ENCODE data around the gene MT1A. TPM values are rescaled to one million over a fixed set of nuclear protein-coding genes. Genes with fewer than 3 reads are reported as not detected.
"Not testable (repeated sequence)": the region's sequence is repeated elsewhere in the genome, so short reads cannot be mapped to it uniquely, and the experiment has no call there.

Gene MT1A
- total RNA-seq, 1 experiment from 2014 or later = not detected

DNA sequence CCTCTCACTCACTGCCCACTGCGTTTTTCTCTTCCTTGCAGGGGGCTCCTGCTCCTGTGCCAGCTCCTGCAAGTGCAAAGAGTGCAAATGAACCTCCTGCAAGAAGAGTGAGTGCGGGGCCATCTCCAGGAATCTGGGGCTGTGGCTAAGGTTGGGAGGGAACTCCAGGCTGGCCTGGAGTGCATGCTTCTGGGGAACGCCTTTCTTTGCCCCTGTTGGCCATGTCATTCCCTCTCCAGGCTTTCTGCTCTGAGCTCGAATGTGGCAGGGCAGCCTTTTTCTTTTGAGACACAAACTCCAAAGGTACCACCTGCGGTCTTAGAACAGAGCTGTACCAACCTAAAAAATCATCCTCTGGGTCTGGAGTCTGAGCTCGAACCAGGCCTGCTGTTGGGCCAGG lies 20.3 kb upstream of the MT1A start:
- Histone ChIP-seq H3K4me3 (no peak overlapping the region), H3K9me3 (replicated peaks) (no peaks in the 10 kb centered on the region), H3K4me1 (no peaks in the 10 kb centered on the region), H3K27me3 (peaks cover 15% of the 10 kb centered on the region), H3K27ac (no peak overlapping the region), H3K36me3 (no peaks in the 10 kb centered on the region)
- DNase-seq = no peak

DNA sequence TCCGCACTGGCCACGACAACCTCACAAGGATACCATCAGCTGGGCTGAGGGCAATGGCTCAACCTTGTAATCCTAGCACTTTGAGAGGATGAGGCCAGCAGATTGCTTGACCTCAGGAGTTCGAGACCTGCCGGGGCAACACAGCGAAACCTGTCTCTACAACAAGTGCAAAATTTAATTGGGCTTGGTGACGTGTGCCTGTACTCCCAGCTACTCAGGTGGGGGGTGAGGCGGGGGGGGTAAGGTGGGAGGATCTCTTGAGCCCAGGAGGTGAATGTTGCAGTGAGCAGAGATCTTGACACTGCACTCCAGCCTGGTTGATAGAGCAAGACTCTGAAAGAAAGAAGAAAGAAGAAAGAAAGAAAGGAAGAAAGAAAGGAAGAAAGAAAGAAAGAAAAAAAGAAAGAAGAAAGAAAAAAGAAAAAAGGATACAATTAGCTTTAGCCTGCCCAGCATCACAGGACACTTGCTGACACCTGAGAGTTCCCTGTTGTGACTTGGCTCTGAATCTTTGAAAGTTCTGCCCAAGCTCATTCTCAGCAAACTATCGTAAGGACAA lies 18.0 kb upstream of the MT1A start:
- Histone ChIP-seq H3K27me3 (peaks cover 15% of the 10 kb centered on the region), H3K9me3 (replicated peaks) (no peaks in the 10 kb centered on the region), H3K4me3 (no peak overlapping the region), H3K27ac (no peak overlapping the region), H3K4me1 (no peaks in the 10 kb centered on the region), H3K36me3 (no peaks in the 10 kb centered on the region)
- no peak for DNase-seq

DNA sequence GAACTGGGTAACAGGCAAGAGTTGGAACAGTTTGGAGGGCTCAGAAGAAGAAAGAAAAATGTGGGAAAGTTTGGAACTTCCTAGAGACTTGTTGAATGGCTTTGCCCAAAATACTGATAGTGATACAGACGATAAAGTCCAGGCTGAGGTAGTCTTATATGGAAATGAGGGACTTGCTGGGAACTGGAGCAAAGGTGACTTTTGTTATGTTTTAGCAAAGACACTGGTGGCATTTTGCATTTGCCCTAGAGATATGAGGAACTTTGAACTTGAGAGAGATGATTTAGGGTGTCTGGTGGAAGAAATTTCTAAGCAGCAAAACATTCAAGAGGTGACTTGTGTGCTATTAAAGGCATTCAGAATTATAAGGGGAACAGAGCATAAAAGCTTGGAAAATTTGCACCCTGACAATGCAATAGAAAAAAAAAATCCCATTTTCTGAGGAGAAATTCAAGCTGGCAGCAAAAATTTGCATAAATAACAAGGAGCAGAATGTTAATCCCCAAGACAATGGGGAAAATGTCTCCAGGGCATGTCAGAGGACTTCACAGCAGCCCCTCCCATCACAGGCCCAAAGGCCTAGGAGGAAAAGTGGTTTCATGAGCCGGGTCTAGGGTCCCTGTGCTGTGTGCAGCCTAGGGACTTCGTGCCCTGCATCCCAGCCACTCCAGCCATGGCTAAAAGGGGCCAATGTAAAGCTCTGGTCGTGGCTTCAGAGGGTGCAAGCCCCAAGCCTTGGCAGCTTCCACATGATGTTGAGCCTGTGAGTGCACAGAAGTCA lies 16.6 kb upstream of the MT1A start:
- not testable (repeated sequence) for DNase-seq; H3K27ac ChIP-seq; H3K4me1 ChIP-seq; H3K9me3 ChIP-seq (replicated peaks); H3K4me3 ChIP-seq; H3K36me3 ChIP-seq
- H3K27me3 ChIP-seq = peaks cover 15% of the 10 kb centered on the region

DNA sequence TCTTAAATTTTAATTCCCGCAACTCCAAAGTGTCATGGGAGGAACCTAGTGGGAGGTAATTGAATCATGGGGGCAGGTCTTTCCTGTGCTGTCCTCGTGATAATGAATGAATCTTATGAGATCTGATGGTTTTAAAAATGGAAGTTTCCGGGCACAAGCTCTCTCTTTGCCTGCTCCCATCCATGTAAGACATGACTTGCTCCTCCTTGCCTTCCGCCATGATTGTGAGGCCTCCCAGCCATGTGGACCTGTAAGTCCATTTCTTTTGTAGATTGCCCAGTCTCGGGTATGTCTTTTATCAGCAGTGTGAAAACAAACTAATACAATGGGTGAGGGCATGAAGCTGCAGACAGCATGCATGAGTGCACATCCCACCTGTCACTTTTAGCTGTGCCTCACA lies 15.3 kb upstream of the MT1A start:
- not testable (repeated sequence) for H3K36me3 ChIP-seq; H3K27ac ChIP-seq; H3K4me1 ChIP-seq; DNase-seq; H3K9me3 ChIP-seq (replicated peaks); H3K4me3 ChIP-seq
- H3K27me3 ChIP-seq = peaks cover 15% of the 10 kb centered on the region

DNA sequence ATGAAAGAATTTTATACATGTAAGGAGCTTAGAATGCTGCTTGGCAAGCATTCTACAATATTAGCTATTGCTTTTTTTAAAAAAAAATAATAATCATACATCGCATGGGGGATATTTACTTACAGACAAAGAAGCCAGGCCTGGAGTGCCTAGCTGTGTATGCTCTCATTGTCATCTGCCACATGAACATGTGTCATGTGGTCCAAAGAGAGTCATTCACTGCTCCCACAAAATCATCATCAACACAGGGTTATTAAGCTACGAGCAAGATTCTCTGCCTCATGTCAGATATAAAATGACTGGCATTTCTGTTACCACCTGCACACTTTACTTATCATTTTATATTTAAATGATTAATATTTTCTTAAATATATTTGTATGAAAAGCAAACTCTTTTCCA lies 14.8 kb upstream of the MT1A start:
- Histone ChIP-seq H3K27me3 (peaks cover 11% of the 10 kb centered on the region), H3K9me3 (replicated peaks) (no peaks in the 10 kb centered on the region), H3K36me3 (no peaks in the 10 kb centered on the region), H3K4me1 (0 out of 2 replicates have a peak, but pooled peaks cover 2% of the 10 kb centered on the region), H3K4me3 (no peak overlapping the region), H3K27ac (no peak overlapping the region)
- DNase-seq = no peak

DNA sequence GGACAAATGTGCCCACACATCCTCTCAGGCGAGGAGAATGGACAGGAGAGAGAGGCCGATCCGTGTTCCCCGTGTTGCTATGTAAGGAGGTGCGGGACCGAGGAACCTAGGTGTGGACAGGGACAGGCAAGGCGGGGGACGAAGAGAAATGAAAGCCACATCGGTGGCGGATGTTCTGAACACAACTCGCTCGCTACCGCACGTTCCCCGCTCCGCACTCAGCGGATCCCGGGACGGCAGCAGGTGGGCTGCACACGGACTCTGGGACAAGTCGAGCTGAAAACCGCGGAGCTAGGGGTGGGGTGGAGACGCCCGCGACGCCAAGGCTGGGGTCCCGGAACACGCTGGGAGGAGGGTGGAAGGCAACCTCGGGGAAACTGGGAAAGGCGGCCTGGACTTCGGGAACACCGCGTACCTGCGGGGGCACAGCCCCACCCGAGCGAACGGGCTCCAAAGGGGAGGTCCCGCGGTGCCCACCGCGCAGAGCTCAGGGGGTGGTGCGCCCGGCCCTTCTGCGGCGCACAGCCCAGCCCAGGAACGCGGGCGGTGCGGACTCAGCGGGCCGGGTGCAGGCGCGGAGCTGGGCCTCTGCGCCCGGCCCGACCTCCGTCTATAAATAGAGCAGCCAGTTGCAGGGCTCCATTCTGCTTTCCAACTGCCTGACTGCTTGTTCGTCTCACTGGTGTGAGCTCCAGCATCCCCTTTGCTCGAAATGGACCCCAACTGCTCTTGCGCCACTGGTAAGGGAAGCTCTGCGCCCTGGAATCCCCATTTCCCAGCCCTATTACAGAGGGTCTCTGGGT lies 13.1 kb upstream of the MT1A start, which contains the start of gene MT1E:
Gene MT1E, plus strand, starts transcription at position 642 of the 803 bp plus-strand sequence. Its CDS starts 71 bp downstream, at position 713.
- no peaks in the 10 kb centered on the region for H3K36me3 ChIP-seq
- H3K9me3 ChIP-seq (replicated peaks) = no peaks in the 10 kb centered on the region
- no peak for DNase-seq
- H3K27me3 ChIP-seq = no peaks in the 10 kb centered on the region
- no peak within 1 kb of the TSS for H3K27ac ChIP-seq
- H3K4me1 ChIP-seq = 0 out of 2 replicates have a peak, but pooled peaks cover 2% of the 10 kb centered on the region
- H3K4me3 ChIP-seq = no peak within 1 kb of the TSS

DNA sequence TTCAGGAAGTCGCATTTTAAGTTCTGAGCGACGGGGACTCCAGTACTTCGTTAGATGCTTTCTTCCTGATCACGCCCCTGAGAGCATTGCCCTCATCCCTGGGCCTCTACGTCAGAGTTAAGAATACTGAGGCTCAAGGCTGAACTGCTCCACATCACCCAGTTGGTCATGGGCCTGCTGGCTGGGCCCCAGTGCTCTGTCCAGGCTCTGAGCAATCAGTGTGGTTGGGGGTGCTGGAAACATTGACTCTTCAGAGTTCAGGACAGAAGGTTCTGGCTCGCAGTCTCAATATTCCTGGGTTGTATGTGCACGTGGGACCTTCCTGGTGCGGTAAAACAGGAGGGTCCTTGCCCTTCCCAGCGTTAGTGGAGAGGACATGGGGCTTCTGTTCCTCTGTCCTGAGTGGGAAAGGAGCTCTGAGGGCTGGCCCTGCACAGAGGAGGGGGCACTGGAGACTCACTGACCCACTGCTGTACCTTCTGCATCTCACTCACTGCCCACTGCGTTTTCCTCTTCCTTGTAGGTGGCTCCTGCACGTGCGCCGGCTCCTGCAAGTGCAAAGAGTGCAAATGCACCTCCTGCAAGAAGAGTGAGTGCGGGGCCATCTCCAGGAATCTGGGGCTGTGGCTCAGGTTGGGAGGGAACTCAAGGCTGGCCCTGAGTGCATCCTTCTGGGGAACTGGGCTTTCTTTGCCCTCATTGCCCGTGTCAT lies 12.4 kb upstream of the MT1A start:
- no peaks in the 10 kb centered on the region for H3K9me3 ChIP-seq (replicated peaks)
- no peak overlapping the region for H3K4me3 ChIP-seq
- 0 out of 2 replicates have a peak, but pooled peaks cover 2% of the 10 kb centered on the region for H3K4me1 ChIP-seq
- DNase-seq = no peak
- H3K36me3 ChIP-seq = no peaks in the 10 kb centered on the region
- no peak overlapping the region for H3K27ac ChIP-seq
- H3K27me3 ChIP-seq = no peaks in the 10 kb centered on the region

DNA sequence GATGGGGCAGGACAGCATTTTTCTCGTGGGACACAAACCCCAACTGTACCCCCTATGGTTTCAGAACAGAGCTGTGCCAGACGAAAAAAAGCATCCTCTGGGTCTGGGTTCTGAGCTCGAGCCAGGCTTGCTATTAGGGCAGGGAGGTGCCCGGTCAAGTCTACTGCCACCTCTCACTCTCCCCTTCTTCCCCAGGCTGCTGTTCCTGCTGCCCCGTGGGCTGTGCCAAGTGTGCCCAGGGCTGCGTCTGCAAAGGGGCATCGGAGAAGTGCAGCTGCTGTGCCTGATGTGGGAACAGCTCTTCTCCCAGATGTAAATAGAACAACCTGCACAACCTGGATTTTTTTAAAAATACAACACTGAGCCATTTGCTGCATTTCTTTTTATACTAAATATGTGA lies 11.8 kb upstream of the MT1A start:
- Histone ChIP-seq H3K27ac (no peak overlapping the region), H3K9me3 (replicated peaks) (no peaks in the 10 kb centered on the region), H3K4me1 (0 out of 2 replicates have a peak, but pooled peaks cover 2% of the 10 kb centered on the region), H3K27me3 (no peaks in the 10 kb centered on the region), H3K36me3 (no peaks in the 10 kb centered on the region), H3K4me3 (no peak overlapping the region)
- DNase-seq = no peak

DNA sequence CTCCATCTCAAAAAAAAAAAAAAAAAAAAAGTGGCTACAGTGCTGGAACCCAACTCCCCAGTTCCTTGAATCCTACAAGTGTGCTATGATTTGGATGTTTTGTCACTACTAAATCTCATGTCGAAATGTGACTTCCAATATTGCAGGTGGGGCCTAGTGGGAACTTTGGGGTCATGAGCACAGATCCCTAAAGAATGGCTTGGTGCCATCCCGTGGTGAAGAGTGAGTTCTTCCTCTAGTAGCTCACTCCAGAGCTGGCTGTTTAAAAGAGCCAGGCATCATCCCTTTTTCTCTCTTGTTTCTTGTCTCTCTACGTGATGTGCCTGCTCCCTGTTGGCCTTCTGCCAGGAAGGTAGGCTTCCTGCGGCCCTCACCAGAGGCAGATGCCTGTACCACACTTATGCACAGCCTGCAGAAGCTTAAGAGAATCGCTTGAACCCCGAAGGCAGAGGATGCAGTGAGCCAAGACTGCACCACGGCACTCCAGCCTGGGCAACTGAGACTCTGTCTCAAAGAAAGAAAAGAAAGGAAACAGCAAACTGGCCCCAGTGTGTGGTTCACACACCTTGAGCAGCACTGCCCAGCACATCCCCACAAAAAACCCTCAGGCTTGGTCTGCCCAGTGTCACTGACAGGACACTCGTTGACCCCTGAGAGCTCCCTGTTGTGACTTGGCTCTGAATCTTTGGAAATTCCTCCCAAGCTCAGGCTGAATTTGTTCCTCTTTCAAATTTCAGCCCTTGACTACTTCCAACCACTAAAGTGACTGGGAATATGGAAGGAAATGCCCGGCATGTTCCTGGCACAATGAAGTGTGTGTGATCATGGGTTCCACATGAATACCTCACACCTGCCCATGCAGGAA lies 9.7 kb upstream of the MT1A start:
- H3K27ac ChIP-seq = no peak overlapping the region
- 0 out of 2 replicates have a peak, but pooled peaks cover 2% of the 10 kb centered on the region for H3K4me1 ChIP-seq
- no peaks in the 10 kb centered on the region for H3K36me3 ChIP-seq
- peak in 1 of 2 experiments; percentile 18 for DNase-seq
- no peak overlapping the region for H3K4me3 ChIP-seq
- H3K27me3 ChIP-seq = peaks cover 3% of the 10 kb centered on the region
- H3K9me3 ChIP-seq (replicated peaks) = no peaks in the 10 kb centered on the region

DNA sequence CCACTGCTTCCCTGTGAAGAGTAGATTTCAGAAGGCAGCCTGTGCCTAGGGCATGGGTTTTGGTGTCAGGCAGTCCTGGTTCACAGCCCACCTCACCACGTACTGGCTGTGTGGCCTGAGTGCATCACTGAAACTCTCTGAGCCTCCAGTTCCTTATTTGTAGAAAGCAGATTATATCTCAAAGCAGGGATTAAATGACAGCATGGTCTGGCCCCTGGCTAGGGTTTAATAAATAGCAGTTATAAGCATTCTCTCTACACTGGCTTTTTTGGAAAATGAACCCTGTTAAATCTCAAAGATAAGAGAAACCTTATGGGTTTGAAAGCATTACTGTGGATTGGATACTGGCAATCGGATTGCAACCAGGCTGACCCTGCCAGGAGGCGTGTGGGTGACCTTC lies 8.9 kb upstream of the MT1A start:
- Histone ChIP-seq H3K4me3 (no peak overlapping the region), H3K27ac (no peak overlapping the region), H3K4me1 (0 out of 2 replicates have a peak, but pooled peaks cover 2% of the 10 kb centered on the region), H3K9me3 (replicated peaks) (no peaks in the 10 kb centered on the region), H3K36me3 (no peaks in the 10 kb centered on the region), H3K27me3 (peaks cover 3% of the 10 kb centered on the region)
- DNase-seq = no peak

DNA sequence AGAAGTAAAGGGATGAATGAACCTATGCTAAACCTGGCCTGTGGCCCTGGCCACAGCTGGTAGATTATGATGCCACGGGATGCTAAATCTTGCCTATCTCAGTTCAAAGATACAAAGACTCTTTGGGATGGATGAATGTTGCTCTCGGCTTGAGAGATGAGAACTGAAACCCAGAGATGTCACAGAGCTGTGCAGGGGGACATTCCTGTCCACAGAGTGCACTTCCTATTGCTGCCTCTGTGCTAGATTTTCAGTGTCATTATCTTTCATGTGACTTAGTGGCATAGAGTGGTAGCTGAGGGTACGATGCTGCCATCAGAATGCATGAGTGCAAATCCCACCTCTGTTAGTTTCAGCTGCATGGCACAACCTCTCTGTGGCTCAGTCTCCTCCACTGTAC lies 8.3 kb upstream of the MT1A start:
- Histone ChIP-seq H3K9me3 (replicated peaks) (no peaks in the 10 kb centered on the region), H3K36me3 (no peaks in the 10 kb centered on the region), H3K4me3 (no peak overlapping the region), H3K4me1 (0 out of 2 replicates have a peak, but pooled peaks cover 2% of the 10 kb centered on the region), H3K27me3 (peaks cover 3% of the 10 kb centered on the region), H3K27ac (no peak overlapping the region)
- no peak for DNase-seq

DNA sequence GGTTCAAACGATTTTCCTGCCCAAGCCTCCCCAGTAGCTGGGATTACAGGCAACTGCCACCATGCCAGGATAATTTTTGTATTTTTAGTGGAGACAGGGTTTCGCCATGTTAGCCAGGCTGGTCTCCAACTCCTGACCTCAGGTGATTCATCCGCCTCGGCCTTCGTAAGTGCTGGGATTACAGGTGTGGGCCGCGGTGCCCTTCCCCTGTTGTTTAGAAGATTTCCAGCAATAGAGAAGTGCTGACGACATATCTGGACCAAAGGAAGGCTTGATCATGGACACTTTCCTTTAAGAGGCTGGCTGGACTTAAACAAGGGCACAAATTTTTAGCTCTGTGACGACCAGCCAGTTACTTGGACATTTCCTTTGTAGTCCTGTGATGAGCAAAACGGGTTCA lies 7.3 kb upstream of the MT1A start:
- DNase-seq = no peak
- no peaks in the 10 kb centered on the region for H3K9me3 ChIP-seq (replicated peaks)
- no peak overlapping the region for H3K4me3 ChIP-seq
- 0 out of 2 replicates have a peak, but pooled peaks cover 2% of the 10 kb centered on the region for H3K4me1 ChIP-seq
- H3K27me3 ChIP-seq = peaks cover 3% of the 10 kb centered on the region
- no peak overlapping the region for H3K27ac ChIP-seq
- H3K36me3 ChIP-seq = no peaks in the 10 kb centered on the region

DNA sequence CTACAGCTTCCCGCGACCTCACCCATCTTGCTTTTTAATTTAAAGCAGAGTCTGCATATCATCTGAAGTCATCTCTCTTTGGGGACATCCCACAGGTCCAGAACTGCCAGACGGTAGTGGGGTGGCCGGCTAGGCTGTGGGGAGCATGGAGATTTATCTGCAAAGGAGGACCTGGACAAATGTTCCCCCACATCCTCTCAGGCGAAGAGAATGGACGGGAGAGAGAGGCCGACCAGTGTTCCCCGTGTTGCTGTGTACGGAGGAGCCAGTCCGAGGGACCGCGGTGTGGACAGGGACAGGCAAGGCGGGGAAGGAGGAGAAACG lies 6.7 kb upstream of the MT1A start:
- Histone ChIP-seq H3K27me3 (peaks cover 3% of the 10 kb centered on the region), H3K9me3 (replicated peaks) (no peaks in the 10 kb centered on the region), H3K27ac (no peak overlapping the region), H3K4me1 (0 out of 2 replicates have a peak, but pooled peaks cover 2% of the 10 kb centered on the region), H3K4me3 (no peak overlapping the region), H3K36me3 (no peaks in the 10 kb centered on the region)
- DNase-seq = no peak

Measured in SJCRH30 (cell line).